GM18519 (cell line): ENCODE results near the gene ECE1.
"Not testable (repeated sequence)": the region's sequence is repeated elsewhere in the genome, so short reads cannot be mapped to it uniquely, and the experiment has no call there.

Source experiments
- ATAC-seq: cut with Tn5 transposase; IDR thresholded peaks from one replicate; pipeline ENCODE4 v1.9.1; 2021; ENCODE audit warnings: mild to moderate bottlenecking, moderate library complexity; ENCODE audit not compliant: unreplicated experiment, low FRiP score

Gene ECE1

DNA sequence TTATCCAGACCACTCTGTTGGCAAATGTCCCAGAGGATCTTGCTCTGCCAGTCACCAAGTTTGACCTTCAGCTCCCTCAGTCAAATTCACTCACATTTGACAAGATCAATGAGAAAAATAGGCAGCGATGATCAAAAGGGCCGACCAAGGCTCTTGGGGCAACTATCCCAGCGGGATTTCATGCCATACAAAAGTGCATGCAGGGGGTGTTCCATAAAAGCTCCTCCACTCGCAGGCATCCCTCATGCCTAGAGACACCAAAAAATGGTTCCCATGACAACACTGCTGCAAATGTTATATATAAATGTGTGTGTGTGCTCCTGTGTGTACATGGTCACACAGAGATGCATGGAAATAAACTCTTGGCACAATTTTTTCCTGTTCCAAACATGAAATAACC lies 97.4 kb downstream of the ECE1 start:
- ATAC-seq: no peak

GRCh38 chr1:21192284-21192683 lies 98.0 kb downstream of the ECE1 start:
- no peak for ATAC-seq

DNA sequence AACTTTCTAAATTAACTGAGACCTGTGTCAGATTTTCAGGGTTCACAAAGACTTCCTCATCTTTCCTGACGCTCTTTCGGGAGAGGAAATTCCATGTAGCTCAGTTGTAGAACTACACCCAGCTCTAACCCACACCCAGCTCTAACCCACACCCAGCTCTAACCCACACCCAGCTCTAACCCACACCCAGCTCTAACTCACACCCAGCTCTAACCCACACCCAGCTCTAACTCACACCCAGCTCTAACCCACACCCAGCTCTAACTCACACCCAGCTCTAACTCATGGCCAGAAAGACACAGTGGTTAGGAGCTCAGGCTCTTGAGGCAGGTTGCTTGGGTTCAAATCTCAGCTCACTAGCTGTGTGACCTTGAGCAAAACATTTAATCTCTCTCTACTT lies 99.5 kb downstream of the ECE1 start:
- not testable (repeated sequence) for ATAC-seq

GRCh38 chr1:21189906-21190500 lies 100.3 kb downstream of the ECE1 start:
- ATAC-seq: no peak

DNA sequence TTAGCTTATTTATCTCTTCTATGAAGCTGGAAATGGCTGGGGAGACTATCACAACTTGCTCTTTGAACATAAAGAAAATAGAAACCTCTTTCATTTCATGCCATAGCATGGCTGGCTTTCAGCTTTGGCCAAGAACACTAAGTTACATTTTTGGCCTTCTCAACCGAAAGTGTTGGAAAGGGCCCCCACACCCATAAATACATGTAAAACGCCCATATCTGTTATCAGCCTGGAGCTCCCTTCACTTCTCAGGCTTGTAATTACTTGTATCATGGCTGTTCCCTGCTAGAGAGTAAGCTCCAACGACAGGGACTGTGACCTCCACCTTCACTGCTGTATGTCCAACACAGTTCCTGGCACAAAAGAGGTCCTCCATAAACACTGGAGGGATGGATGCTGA lies 100.8 kb downstream of the ECE1 start:
- ATAC-seq: no peak

DNA sequence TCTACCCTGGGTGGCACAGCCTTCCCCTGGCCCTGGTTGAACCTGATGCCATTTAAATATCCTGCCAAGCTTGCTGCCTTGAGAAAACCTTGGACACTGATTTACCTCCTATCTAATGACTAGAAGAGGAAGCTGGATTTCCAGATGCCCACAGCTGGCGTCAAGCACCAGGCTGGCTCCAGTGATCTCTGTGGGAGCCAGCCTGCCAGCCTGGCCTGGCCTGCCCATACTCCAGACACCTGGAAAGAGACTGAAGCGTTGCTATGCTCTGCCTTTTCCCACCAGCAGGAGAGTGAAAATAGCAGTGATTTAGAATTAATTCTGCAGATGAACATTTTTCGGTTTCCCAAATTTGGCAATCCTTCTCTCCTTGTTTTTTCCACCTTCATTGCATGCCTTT lies 102.0 kb downstream of the ECE1 start:
- no peak for ATAC-seq

GRCh38 chr1:21185221-21185731 lies 105.0 kb downstream of the ECE1 start:
- no peak for ATAC-seq

- ATAC-seq: no peak
Measured at GRCh38 chr1:21184276-21184675, 106.0 kb downstream of the ECE1 start.

DNA sequence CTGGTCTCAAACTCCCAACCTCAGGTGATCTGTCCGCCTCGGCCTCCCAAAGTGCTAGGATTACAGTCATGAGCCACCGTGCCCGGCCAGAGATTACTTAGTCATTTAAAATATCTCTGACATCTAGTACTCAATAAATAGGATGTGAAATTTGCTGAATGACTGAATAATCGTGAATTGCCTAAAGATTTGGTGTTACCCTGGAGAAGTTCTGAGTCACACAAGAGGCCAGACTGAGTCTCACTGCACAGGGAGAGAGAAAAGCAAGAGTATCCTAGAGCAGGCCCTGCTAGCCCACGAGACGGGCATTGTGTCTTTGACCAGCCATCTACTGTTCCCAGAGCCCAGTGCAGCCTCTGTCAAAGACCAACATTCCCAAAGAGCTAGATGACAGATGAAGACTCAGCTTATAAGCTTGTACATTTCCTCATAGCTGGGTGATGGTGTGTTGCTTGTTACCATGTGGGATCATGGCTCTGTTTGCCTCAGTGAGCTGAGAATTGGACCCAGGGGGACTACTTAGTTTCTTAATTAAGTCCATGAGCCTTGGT lies 108.0 kb downstream of the ECE1 start:
- no peak for ATAC-seq

- not testable (repeated sequence) for ATAC-seq
Measured at GRCh38 chr1:21178271-21178670, 112.0 kb downstream of the ECE1 start.

- peak; percentile 81 for ATAC-seq
Measured at GRCh38 chr1:21176586-21177555, 113.4 kb downstream of the ECE1 start, which contains the start of gene EIF4G3. Gene EIF4G3 (minus strand): TSS chr1:21176897. CDS start chr1:21002742, 174,155 bp downstream.

DNA sequence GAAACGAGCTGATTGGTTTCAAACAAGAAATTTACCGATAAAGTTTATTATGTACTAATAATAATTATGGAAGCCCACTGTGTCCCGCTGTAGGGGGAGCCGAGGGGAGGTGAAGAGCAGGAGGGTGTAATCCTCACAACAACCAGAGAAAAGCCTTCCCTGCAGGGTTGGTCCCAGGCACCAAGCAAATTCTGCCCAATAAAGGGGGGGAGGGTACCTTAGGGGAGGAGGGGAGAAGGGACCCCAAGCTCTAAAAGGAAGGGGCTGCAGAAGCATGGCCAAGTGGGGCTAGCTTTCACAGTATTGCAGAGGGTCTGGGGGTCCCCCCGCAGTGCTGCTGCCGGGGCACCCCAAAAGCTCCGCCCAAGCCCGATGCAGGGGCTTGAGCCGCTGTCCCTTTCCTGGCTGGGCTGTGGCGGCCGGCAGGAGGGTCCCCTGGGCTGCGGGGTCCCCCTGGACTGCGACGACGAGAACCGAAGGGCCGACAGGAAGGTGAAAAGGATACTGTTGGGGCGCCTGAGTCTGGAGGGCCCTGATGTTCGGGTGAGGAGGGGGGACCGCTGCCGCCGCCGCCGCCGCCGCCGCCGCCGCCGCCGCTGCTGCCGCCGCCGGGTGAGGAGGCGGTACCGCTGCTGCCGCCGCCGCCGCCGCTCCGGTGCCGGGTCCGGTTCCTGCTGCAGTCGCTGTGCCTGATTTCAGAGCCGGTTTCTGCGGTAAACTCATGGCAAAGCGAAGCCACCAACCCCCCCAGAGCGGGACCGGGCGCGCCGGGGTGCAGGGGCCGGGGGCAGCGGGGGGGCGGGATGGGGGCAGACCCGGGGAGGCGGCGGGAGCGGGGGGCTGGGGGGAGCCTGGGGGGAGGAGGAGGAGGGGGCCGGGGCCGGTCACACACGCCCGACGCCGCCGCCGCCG lies 114.3 kb downstream of the ECE1 start:
- no peak for ATAC-seq

DNA sequence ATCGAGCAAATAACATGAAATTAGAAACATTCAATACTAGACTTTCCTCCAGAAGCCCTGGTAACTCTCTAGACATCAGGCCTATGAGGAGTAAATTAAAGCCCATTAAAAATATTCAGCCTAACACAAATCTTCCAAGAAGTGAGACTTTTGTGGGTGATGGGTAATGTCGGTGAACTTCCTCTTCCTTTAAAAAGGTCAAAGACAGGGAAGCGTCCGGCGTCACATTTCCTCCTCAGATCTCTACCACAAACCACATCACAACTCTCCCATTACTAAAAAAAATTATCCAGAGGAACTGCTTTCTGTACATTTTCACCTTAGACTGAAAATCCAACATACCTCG lies 115.0 kb downstream of the ECE1 start:
- no peak for ATAC-seq

DNA sequence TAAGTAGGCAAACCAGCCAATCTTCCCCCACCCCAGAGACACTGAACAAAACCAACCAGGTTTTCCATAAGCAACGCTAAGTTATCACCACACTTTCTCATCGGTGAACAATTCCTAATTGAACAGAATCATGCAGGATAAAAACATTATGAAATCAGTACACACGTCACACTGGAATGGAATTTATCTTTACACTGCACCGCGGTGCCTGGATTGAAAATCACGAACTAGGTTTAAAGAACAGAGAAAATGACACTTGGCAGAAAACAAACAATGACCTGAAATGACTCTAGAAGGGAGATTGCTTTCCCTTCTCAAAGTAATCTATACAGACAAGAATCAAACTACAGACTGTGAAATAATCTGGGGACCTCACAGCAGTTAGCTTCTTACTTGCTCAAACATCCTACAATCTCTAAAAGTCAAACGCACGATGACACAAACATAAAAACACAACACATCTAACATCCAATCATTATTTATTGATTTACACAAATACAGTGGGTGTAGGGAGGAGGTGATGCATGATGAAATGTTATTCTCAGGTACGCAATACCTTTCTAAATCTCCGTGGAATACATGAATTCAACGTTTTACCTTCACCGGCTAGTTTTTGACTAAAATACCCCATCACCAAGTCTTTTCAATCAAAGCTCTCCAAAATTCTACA lies 115.5 kb downstream of the ECE1 start:
- no peak for ATAC-seq

DNA sequence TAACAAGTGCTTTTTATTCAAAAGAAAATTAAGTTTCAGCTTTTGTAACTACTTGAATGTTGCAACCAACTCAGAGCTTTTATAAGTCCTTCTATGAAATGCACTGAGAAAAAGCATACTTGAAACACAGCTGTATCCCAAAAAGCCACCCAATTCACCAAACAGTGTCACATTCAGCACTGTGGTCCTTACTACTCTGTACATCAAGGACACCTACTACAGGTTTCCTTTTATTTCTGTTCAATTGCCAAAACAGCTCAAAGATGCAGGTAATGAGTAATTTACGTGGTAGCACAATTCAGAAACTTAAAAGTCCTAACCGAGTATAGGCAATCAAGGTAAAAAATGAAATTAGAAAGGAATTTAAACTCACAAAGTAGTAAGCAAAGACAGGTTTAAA lies 116.0 kb downstream of the ECE1 start:
- no peak for ATAC-seq

DNA sequence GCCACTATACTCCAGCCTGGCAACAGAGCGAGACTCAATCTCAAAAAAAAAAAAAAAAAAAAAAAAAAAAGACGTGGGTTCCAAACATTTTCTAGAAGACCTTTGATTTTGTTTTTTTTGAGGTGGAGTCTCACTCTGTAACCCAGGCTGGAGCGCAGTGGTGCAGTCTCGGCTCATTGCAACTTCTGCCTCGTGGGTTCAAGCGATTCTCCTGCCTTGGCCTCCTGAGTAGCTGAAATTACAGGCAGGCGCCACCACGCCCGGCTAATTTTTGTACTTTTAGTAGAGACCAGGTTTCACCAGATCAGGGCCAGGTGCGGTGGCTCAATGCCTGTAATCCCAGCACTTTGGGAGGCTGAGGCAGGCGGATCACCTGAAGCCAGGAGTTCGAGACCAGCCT lies 117.2 kb downstream of the ECE1 start:
- ATAC-seq: not testable (repeated sequence)

DNA sequence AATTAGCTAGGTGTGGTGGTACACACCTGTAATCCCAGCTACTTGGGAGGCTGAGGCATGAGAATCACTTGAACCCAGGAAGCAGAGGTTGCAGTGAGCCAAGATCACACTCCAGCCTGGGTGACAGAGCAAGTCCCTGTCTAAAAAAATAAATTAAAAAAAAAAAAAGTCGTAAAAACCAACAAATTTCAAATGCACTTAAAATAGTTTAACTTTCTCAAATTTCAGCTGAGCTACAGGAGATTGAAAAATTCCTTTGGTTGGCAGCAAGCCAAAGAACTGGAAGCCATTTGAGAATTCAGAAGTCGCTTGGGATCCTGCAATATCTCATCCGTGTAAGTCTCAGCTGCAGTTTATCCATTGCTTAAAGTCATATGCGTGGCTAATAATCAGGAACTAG lies 119.4 kb downstream of the ECE1 start:
- ATAC-seq: not testable (repeated sequence)

DNA sequence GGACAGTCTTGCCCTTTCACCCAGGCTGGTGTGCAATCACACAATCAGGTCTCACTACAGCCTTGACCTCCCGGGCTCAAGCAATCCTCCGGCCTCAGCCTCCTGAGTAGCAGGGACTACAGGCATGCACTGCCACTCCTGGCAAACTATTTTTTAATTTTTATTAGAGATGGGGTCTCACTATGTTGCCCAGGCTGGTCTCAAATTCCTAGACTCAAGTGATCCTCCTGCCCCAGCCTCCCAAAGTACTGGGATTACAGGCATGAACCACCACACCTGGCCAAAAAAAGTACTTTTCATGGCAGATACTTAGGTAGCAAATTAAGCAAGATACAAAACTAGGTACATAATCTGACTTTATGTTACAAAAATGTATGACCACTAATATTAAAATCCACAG lies 121.8 kb downstream of the ECE1 start:
- ATAC-seq: no peak
